Testis (tissue), 2 donors: Measurements from ENCODE around the gene CEACAM19.

Source experiments
- POLR2A ChIP-seq: fragments of 450-650 bp; IDR thresholded peaks from one replicate; pipeline ENCODE4 v1.6.1; 2017; ENCODE audit warnings: antibody characterized with exemption, mild to moderate bottlenecking, moderate library complexity
- TF ChIP-seq, protein P1 (sequence below), 3 experiments: fragments of 450-650 bp in 2 of 3; fragments of 200-600 bp in 1 of 3; sonication (generic) in 1 of 3; IDR thresholded peaks; one replicate each; pipeline ENCODE4 v1.5.1; 2016 to 2019; ENCODE audit warnings: antibody characterized with exemption in 3 of 3, mild to moderate bottlenecking in 2 of 3, moderate library complexity in 1 of 3

DNA sequence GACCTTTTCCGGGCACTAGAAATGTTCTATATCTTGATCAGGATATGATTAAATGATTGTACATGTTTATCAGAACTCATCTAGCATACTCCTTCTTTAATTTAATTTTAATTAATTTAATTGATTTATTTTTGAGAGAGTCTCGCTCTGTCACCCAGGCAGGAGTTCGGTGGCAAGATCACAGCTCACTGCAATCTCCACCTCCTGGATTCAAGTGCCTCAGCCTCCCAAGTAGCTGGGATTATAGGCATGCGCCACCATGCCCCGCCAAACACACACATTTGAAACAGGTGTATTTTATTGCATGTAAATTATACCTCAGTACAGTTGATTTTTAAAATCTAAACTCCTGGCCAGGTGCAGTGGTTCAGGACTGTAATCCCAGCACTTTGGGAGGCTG, 59.8 kb downstream of the CEACAM19 start:
- TF ChIP-seq, protein P1, sequence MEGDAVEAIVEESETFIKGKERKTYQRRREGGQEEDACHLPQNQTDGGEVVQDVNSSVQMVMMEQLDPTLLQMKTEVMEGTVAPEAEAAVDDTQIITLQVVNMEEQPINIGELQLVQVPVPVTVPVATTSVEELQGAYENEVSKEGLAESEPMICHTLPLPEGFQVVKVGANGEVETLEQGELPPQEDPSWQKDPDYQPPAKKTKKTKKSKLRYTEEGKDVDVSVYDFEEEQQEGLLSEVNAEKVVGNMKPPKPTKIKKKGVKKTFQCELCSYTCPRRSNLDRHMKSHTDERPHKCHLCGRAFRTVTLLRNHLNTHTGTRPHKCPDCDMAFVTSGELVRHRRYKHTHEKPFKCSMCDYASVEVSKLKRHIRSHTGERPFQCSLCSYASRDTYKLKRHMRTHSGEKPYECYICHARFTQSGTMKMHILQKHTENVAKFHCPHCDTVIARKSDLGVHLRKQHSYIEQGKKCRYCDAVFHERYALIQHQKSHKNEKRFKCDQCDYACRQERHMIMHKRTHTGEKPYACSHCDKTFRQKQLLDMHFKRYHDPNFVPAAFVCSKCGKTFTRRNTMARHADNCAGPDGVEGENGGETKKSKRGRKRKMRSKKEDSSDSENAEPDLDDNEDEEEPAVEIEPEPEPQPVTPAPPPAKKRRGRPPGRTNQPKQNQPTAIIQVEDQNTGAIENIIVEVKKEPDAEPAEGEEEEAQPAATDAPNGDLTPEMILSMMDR (IDR thresholded peaks at IDR 0.05): no peak
- TF ChIP-seq POLR2A: no peak
